IMR-90 (cell line): Measurements from ENCODE around the gene RPP21. TPM values are rescaled to one million over a fixed set of nuclear protein-coding genes. Genes with fewer than 3 reads are reported as not detected.

Experiments used
- ATAC-seq: fragments of 200-7000 bp; cut with Tn5 transposase; 2 replicates; pipeline ENCODE4 v1.9.1; 2020; ENCODE audit warnings: low read depth, mild to moderate bottlenecking, moderate library complexity
- BruUV-seq: library from RNA; stranded (reverse); fragments of 400-500 nt; replicated peaks from 2 replicates; lab custom pipeline; 2021; lab: Mats Ljungman, UMichigan
- CTCF ChIA-PET: fragments of 300-600 bp; formaldehyde crosslinking; extraction: SDS; loops from one replicate; lab custom pipeline; 2021; ENCODE audit warnings: antibody characterized with exemption; lab: Yijun Ruan, JAX
- POLR2A ChIA-PET: fragments of 300-600 bp; sonication (Branson Sonifier 250); formaldehyde crosslinking; loops from one replicate; lab custom pipeline; 2022; ENCODE audit warnings: antibody characterized with exemption; ENCODE audit not compliant: unreplicated experiment; lab: Charles Lee
- DNase-seq: peaks from one replicate; pipeline ENCODE4 v3.0.0; 2013
- H2AFZ ChIP-seq: replicated peaks from 2 replicates; pipeline ENCODE3; 2013; ENCODE audit warnings: low read length, mild to moderate bottlenecking; ENCODE audit not compliant: poor library complexity
- H2AK5ac ChIP-seq: 2 replicates; pipeline ENCODE4 v1.6.1; 2013; ENCODE audit warnings: low read depth, low read length, inconsistent platforms
- H2AK9ac ChIP-seq: replicated peaks from 2 replicates; pipeline ENCODE3; 2013; ENCODE audit warnings: mild to moderate bottlenecking, low read depth, low read length, moderate library complexity; ENCODE audit not compliant: poor library complexity
- H2BK120ac ChIP-seq: 2 replicates; pipeline ENCODE4 v1.6.1; 2013; ENCODE audit warnings: low read depth, low read length, inconsistent platforms
- H2BK15ac ChIP-seq: 3 replicates; pipeline ENCODE4 v1.6.1; 2013; ENCODE audit warnings: low read depth, low read length, inconsistent platforms
- H2BK20ac ChIP-seq: 2 replicates; pipeline ENCODE4 v1.6.1; 2013; ENCODE audit warnings: low read depth, mild to moderate bottlenecking, inconsistent platforms, low read length, moderate library complexity
- H2BK5ac ChIP-seq: 2 replicates; pipeline ENCODE4 v1.6.1; 2013; ENCODE audit warnings: mild to moderate bottlenecking, low read depth, low read length, inconsistent platforms; ENCODE audit not compliant: poor library complexity, severe bottlenecking
- H3K14ac ChIP-seq: replicated peaks from 2 replicates; pipeline ENCODE4 v1.6.1; 2013; ENCODE audit warnings: low read depth, low read length, inconsistent platforms
- H3K18ac ChIP-seq: 2 replicates; pipeline ENCODE4 v1.6.1; 2013; ENCODE audit warnings: low read depth, low read length, control low read depth
- H3K23ac ChIP-seq: 2 replicates; pipeline ENCODE4 v1.6.1; 2013; ENCODE audit warnings: low read depth, low read length, inconsistent platforms
- H3K27ac ChIP-seq: 2 replicates; pipeline ENCODE4 v1.5.1; 2013; ENCODE audit warnings: mild to moderate bottlenecking, control low read depth, low read length; ENCODE audit not compliant: insufficient read depth
- H3K27me3 ChIP-seq: 2 replicates; pipeline ENCODE4 v1.6.1; 2013; ENCODE audit warnings: low read length; ENCODE audit not compliant: control insufficient read depth, insufficient read depth
- H3K36me3 ChIP-seq: 2 replicates; pipeline ENCODE4 v1.6.1; 2013; ENCODE audit warnings: low read length, mixed read lengths; ENCODE audit not compliant: control insufficient read depth, insufficient read depth
- H3K4ac ChIP-seq: 2 replicates; pipeline ENCODE4 v1.6.1; 2013; ENCODE audit warnings: low read depth, low read length, inconsistent platforms
- H3K4me1 ChIP-seq: 2 replicates; pipeline ENCODE4 v1.6.1; 2013; ENCODE audit warnings: low read length, mixed read lengths; ENCODE audit not compliant: control insufficient read depth, insufficient read depth
- H3K4me2 ChIP-seq: 2 replicates; pipeline ENCODE4 v1.6.1; 2013; ENCODE audit warnings: low read depth, mild to moderate bottlenecking, control low read depth, low read length, moderate library complexity
- H3K4me3 ChIP-seq: 2 replicates; pipeline ENCODE4 v1.5.1; 2013; ENCODE audit warnings: low read depth, mild to moderate bottlenecking, control low read depth, low read length, moderate library complexity; ENCODE audit not compliant: insufficient read depth
- H3K56ac ChIP-seq: 2 replicates; pipeline ENCODE4 v1.6.1; 2013; ENCODE audit warnings: low read length, inconsistent platforms; ENCODE audit not compliant: insufficient read depth; ENCODE audit errors: extremely low read depth
- H3K79me1 ChIP-seq, 2 experiments: 2 replicates each; pipeline ENCODE4 v1.6.1; 2013; ENCODE audit warnings: low read length in 2 of 2, inconsistent platforms in 1 of 2, low read depth in 1 of 2
- H3K9ac ChIP-seq: 2 replicates; pipeline ENCODE4 v1.6.1; 2013; ENCODE audit warnings: low read depth, low read length, control low read depth
- H3K9me1 ChIP-seq: 2 replicates; pipeline ENCODE4 v1.6.1; 2013; ENCODE audit warnings: low read length, inconsistent platforms; ENCODE audit not compliant: insufficient read depth
- H3K9me3 ChIP-seq: 2 replicates; pipeline ENCODE4 v1.6.1; 2013; ENCODE audit warnings: low read length; ENCODE audit not compliant: control insufficient read depth, insufficient read depth
- H4K20me1 ChIP-seq: 2 replicates; pipeline ENCODE4 v1.6.1; 2013; ENCODE audit warnings: low read length, inconsistent platforms; ENCODE audit not compliant: insufficient read depth
- H4K5ac ChIP-seq: 2 replicates; pipeline ENCODE4 v1.6.1; 2013; ENCODE audit warnings: mild to moderate bottlenecking, low read depth, low read length, control low read depth
- H4K8ac ChIP-seq, 2 experiments: 2 replicates each; pipeline ENCODE4 v1.6.1; 2013; ENCODE audit warnings: low read depth in 2 of 2, low read length in 2 of 2, control low read depth in 1 of 2, inconsistent platforms in 1 of 2
- H4K91ac ChIP-seq: 2 replicates; pipeline ENCODE4 v1.6.1; 2013; ENCODE audit warnings: low read depth, low read length, inconsistent platforms; ENCODE audit not compliant: insufficient read depth
- BHLHE40 ChIP-seq: fragments of 150-350 bp; IDR thresholded peaks from 2 replicates; pipeline ENCODE4 v1.6.1; 2016; ENCODE audit warnings: mild to moderate bottlenecking, low read depth, low read length
- CEBPB ChIP-seq: IDR thresholded peaks from 2 replicates; pipeline ENCODE4 v1.6.1; 2012; ENCODE audit warnings: low read depth, low read length, improper control_type of control experiment
- FOS ChIP-seq: fragments of 150-350 bp; IDR thresholded peaks from 2 replicates; pipeline ENCODE4 v1.6.1; 2016; ENCODE audit warnings: low read depth, low read length
- MXI1 ChIP-seq: IDR thresholded peaks from 2 replicates; pipeline ENCODE4 v1.6.1; 2012; ENCODE audit warnings: low read depth, mild to moderate bottlenecking, low read length, moderate library complexity, borderline replicate concordance
- NFE2L2 ChIP-seq: fragments of 150-350 bp; IDR thresholded peaks from 2 replicates; pipeline ENCODE4 v1.6.1; 2016; ENCODE audit warnings: low read depth, mild to moderate bottlenecking, low read length
- POLR2A ChIP-seq: IDR thresholded peaks from 2 replicates; pipeline ENCODE4 v1.6.1; 2012; ENCODE audit warnings: mild to moderate bottlenecking, low read depth, low read length
- RAD21 ChIP-seq: IDR thresholded peaks from 2 replicates; pipeline ENCODE4 v1.6.1; 2012; ENCODE audit warnings: low read length, improper control_type of control experiment
- RCOR1 ChIP-seq: IDR thresholded peaks from 2 replicates; pipeline ENCODE4 v1.6.1; 2012; ENCODE audit warnings: mild to moderate bottlenecking, low read length, improper control_type of control experiment; ENCODE audit not compliant: insufficient replicate concordance
- SMC3 ChIP-seq: fragments of 150-350 bp; IDR thresholded peaks from 2 replicates; pipeline ENCODE4 v1.6.1; 2016; ENCODE audit warnings: low read depth, mild to moderate bottlenecking, antibody characterized with exemption, low read length, moderate library complexity
- WGBS, 2 experiments: methylation state at CpG; one replicate each; pipeline versions ENCODE4 v1.1.5 to v1.1.7; 2013; ENCODE audit warnings: missing lambda C conversion rate in 2 of 2; ENCODE audit not compliant: insufficient read length in 1 of 2; ENCODE audit errors: extremely low coverage in 2 of 2; 5-methylcytosine and 5-hydroxymethylcytosine counted together
- dilution Hi-C: fragments of 300-500 bp; cut with HindIII; formaldehyde crosslinking; loops from one replicate; pipeline ENCODE4 v1.14.3; 2018; ENCODE audit warnings: low sequenced_read_pairs; ENCODE audit not compliant: unreplicated experiment
- in situ Hi-C: fragments of 300-500 bp; cut with MboI; formaldehyde crosslinking; loops from 3 replicates; pipeline ENCODE4 v1.14.3; 2019; ENCODE audit warnings: low sequenced_read_pairs, inconsistent platforms, mixed read lengths
- intact Hi-C: fragments of 100-400 bp; cut with micrococcal nuclease; formaldehyde crosslinking; loops from 2 replicates; pipeline ENCODE4 v1.10.0; 2022
- polyA plus RNA-seq, 3 experiments: library from polyadenylated mRNA; depleted of rRNA; stranded (reverse); fragments of >200 nt; gene quantifications; 2 replicates each; pipeline ENCODE4 v1.2.3, GENCODE V29; 2012; ENCODE audit warnings: low replicate concordance in 1 of 3
- total RNA-seq: library from RNA; depleted of rRNA; stranded (reverse); fragments of >200 nt; gene quantifications from 2 replicates; pipeline ENCODE4 v1.2.3, GENCODE V29; 2012

RPP21 gene
- total and polyA plus RNA-seq, 2 of the 4 experiments (the other 2 are of a cell fraction), result 28.9 to 79.1 TPM

GRCh38 chr6:30359276-30359675, 14.3 kb downstream of the RPP21 start:
- Histone ChIP-seq H4K20me1 (no peaks in the 10 kb centered on the region), H4K91ac (no peak overlapping the region), H3K4me1 (no peaks in the 10 kb centered on the region), H3K4me3 (no peak overlapping the region), H2AK9ac (no peak overlapping the region), H3K79me1 (no peaks in the 10 kb centered on the region), H3K9me1 (no peaks in the 10 kb centered on the region), H4K5ac (no peak overlapping the region), H2AFZ (no peak overlapping the region), H2BK20ac (no peak overlapping the region), H3K14ac (no peak overlapping the region), H3K23ac (no peak overlapping the region), H2AK5ac (no peak overlapping the region), H2BK5ac (no peak overlapping the region), H3K9ac (no peak overlapping the region), H2BK15ac (no peak overlapping the region), H3K18ac (no peak overlapping the region), H3K27ac (no peak overlapping the region), H3K27me3 (peaks cover 55% of the 10 kb centered on the region), H3K4ac (no peak overlapping the region), H3K9me3 (peaks cover 3% of the 10 kb centered on the region; the same call in 1 of the 2 replicates), H3K4me2 (no peak overlapping the region), H3K36me3 (no peaks in the 10 kb centered on the region), H3K56ac (no peak overlapping the region), H2BK120ac (no peak overlapping the region), H4K8ac (no peak overlapping the region)
- DNase-seq, result no peak
- ChIA-PET CTCF (interaction anchor here (1.6 kb wide), 1 partner anchor 35 kb away, joined by 3 read pairs; no protein-coding TSS in a partner anchor), POLR2A (no interaction called here)
- TF ChIP-seq RCOR1, result no peak
- TF ChIP-seq BHLHE40, result no peak
- no peak for TF ChIP-seq RAD21
- TF ChIP-seq POLR2A, result no peak
- TF ChIP-seq MXI1, result no peak
- TF ChIP-seq SMC3, result no peak
- TF ChIP-seq CEBPB, result no peak
- no peak for TF ChIP-seq NFE2L2
- TF ChIP-seq FOS, result no peak
- dilution Hi-C loops (no loop called here), intact Hi-C loops (no loop called here), in situ Hi-C loops (no loop called here)
- no peak for ATAC-seq
- WGBS, 2 experiments, result no CpG with 5 or more reads among the region's 5 CpGs
- BruUV-seq, result no TSS peak
